ENCODE measurements around the gene NFASC.

DNA sequence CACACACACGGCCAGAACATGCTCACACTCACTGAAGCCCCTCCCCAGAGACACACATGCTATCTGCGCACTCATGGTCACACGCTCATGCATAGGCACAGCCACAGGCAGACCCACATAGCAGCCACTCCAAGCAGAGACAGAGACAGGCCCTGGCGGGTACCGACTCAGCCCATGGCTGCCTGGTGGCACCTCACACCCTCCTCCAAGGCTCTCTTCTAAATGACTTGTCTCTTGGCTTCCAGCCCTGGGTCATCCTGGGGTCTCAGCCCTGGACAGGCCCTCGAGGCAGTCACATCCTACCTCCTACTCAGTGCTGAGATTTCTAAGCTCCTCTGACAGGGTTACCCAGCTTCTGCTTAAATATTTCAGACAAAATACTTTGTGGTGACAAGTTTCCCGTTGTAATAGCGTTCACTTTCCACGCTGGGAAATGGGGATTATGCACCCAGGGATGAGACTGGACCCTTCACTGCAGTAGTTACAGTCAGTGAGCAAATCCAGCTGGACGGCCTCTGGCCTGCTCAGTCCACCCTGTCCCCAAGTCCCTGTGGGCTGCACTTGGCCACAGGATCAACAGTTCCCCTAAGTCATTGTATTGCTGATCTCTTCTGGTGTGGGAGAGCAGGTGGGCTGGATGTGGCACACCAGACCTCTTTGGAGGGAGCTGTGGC, 2.9 kb upstream of the NFASC start:
- TF ChIP-seq, protein P1, sequence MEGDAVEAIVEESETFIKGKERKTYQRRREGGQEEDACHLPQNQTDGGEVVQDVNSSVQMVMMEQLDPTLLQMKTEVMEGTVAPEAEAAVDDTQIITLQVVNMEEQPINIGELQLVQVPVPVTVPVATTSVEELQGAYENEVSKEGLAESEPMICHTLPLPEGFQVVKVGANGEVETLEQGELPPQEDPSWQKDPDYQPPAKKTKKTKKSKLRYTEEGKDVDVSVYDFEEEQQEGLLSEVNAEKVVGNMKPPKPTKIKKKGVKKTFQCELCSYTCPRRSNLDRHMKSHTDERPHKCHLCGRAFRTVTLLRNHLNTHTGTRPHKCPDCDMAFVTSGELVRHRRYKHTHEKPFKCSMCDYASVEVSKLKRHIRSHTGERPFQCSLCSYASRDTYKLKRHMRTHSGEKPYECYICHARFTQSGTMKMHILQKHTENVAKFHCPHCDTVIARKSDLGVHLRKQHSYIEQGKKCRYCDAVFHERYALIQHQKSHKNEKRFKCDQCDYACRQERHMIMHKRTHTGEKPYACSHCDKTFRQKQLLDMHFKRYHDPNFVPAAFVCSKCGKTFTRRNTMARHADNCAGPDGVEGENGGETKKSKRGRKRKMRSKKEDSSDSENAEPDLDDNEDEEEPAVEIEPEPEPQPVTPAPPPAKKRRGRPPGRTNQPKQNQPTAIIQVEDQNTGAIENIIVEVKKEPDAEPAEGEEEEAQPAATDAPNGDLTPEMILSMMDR (IDR thresholded peaks at IDR 0.05): no peak
- TF ChIP-seq POLR2AphosphoS5 (IDR thresholded peaks at IDR 0.05; ENCODE audit: low read depth, low read length): no peak
